Colon (tissue), 2 donors: ENCODE results near the gene DNAJB1.

Source experiments
- FAIRE-seq: peaks from 2 replicates; lab custom pipeline; 2012; peaks lifted over from hg19 to GRCh38; lab: Jason Lieb, UNC
- donor health status: control.
- donor health status: control.

The DNAJB1 gene

DNA sequence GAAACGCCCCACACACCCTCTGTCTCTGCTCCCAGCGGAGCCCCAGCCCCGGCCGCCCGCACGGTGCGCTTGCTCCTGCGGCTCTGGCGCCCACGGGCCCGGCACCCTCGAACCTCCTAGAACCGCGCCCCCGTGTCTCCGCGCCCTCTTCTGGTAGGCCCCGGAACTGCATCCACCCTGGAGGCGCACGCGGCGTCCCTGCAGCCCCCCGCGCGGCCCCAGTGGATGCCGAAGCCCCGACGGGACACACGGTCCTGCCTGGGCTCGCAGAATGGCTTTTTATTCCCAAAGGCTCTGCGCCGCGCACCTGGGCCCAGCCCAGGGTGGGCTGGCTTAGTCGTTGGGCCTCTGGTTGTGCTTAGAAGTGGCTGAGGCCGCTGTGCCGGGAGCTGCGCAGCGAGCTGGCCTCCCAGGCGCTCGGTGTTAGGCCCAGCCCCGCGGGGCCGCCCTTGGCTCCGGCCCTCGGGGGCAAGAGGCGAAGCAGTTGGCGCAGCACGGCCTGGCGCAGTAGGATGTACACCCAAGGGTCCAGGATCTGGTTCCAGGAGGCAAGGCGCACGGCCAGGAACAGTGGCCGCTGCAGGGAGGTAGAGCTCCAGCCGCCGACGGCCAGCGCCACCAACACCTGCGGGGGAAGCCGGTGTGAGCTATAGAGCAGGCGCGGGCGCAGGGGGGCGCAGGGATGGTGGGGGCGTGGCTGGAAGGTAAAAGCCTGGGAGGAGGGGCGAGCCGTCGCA, 45.8 kb downstream of the DNAJB1 start:
- no peak for FAIRE-seq

DNA sequence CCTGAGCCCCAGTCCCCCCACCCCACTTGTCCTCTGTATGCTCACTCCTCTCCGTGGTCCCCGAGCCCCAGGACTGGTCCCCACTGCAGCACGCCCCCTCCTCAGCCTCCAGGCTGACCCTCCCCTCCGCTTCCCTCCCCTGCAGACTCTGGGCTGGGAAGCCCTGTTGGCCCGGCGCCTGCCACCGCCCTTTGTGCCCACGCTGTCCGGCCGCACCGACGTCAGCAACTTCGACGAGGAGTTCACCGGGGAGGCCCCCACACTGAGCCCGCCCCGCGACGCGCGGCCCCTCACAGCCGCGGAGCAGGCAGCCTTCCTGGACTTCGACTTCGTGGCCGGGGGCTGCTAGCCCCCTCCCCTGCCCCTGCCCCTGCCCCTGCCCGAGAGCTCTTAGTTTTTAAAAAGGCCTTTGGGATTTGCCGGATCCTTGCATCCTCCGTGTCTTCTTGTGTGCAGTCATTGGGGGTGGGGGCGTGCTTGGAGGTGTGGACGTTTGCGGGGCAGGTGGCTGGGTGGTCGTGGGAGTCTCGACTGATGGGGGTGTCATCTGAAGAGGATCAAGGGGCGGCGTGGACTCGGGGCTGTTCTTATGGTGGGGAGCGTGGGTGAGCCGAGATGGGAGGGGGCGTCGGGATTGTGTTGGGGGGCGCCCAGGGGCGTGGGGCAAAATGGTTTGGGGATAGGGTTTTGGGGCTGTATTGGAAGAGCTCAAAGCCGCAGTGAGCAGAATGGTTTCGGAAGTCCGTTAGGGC, 46.6 kb downstream of the DNAJB1 start:
- FAIRE-seq: no peak

DNA sequence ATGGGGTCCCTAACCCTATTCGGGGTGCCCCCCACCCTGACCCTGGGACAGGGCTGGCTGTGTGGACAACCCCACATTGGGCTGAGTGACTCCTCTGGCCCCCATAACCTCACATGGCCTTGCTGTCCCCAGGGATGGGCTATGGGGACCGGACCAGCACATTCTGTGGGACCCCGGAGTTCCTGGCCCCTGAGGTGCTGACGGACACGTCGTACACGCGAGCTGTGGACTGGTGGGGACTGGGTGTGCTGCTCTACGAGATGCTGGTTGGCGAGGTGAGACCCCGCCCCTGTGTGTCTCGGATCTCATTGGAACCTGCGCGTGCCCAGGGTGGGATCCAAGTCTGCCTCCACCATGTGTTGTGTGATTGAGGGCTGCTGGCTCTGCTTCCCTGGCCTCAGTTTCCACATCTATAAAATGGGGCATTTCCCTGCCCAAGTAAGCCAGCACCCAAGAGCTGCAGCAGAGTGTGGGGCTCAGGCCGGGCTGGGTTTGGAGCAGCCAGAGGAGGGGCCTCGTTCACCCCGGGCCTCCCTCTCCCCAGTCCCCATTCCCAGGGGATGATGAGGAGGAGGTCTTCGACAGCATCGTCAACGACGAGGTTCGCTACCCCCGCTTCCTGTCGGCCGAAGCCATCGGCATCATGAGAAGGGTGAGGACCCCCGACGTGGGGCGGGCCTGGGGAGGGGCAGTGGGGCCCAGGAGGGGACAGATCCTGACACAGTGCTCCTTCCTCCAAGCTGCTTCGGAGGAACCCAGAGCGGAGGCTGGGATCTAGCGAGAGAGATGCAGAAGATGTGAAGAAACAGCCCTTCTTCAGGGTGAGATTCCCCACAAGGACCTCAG, 47.9 kb downstream of the DNAJB1 start:
- FAIRE-seq: no peak

DNA sequence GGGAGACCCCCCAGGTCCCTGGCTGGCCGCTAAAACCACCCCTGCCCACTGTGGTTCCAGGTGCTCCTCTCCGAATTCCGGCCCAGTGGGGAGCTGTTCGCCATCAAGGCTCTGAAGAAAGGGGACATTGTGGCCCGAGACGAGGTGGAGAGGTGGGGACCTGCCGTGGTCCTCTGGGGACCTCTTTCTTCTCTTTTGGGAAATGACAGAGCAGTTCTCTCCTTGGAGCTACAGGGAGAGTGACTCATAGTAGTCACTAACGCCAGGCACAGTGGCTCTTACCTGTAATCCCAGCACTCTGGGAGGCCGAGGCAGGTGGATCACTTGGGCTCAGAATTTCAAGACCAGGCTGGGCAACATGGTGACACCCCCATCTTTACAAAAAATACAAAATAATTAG, 50.4 kb downstream of the DNAJB1 start:
- FAIRE-seq: no peak

DNA sequence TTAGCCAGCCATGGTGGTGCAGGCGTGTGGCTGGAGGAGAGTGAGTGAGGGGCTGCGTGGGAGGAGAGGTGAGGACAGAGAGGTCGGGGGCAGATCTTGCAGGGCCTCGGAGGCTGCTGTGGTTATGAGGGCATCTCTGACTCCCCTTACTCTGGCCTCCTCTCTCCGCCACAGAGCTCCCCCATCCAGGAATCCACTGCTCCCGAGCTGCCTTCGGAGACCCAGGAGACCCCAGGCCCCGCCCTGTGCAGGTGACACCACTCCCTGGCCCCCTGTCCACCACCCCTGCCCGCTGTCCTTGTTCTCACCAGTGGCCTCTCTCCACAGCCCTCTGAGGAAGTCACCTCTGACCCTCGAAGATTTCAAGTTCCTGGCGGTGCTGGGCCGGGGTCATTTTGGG, 50.8 kb downstream of the DNAJB1 start:
- no peak for FAIRE-seq
